ENCODE results near the gene KLHL13. TPM values are rescaled to one million over a fixed set of nuclear protein-coding genes. Genes with fewer than 3 reads are reported as not detected.

Gene KLHL13
- polyA plus RNA-seq, 1 donor (not counting 4 experiments of a cell fraction or from before 2014, with no cell fraction given), result 4.9 TPM

GRCh38 chrX:118049713-118050112, 66.9 kb downstream of the KLHL13 start:
- H4K20me1 ChIP-seq (ENCODE audit: control insufficient read depth, extremely low read depth, insufficient read depth, low read length), result no peaks in the 10 kb centered on the region
- FAIRE-seq (no peak), DNase-seq (ENCODE audit: low read depth, low spot score) (no peak)
- dilution Hi-C loops (cut with MboI; ENCODE audit: extremely low pct_ligation_motif_present, low sequenced_read_pairs), result no loop called here
- H3K9ac ChIP-seq (ENCODE audit: control insufficient read depth, extremely low read depth, insufficient read depth, low read length), result no peak overlapping the region
- no peaks in the 10 kb centered on the region for H3K9me3 ChIP-seq (ENCODE audit: control insufficient read depth, low read depth, low read length)
- no peak overlapping the region for H3K27ac ChIP-seq (ENCODE audit: control insufficient read depth, insufficient read depth, low read length)
- H3K4me1 ChIP-seq (ENCODE audit: control insufficient read depth, extremely low read depth, insufficient read depth, low read length), result peaks cover 4% of the 10 kb centered on the region
- H3K36me3 ChIP-seq (ENCODE audit: control insufficient read depth in 2 of 2, extremely low read depth in 1 of 2, insufficient read depth in 2 of 2, low read length in 2 of 2), result no peaks in the 10 kb centered on the region
- TF ChIP-seq CTCF (optimal IDR thresholded peaks at IDR 0.05 in 1 of 3, IDR thresholded peaks at IDR 0.05 in 1 of 3, conservative IDR thresholded peaks at IDR 0.05 in 1 of 3; ENCODE audit: extremely low read depth in 1 of 3, insufficient read depth in 2 of 3, low read length in 3 of 3), result no peak
- TF ChIP-seq EZH2 (IDR thresholded peaks at IDR 0.05; ENCODE audit: low read length), result no peak
- no peak overlapping the region for H3K4me2 ChIP-seq (ENCODE audit: control insufficient read depth, extremely low read depth, insufficient read depth, low read depth, low read length)
- no peaks in the 10 kb centered on the region for H3K9me1 ChIP-seq (ENCODE audit: control insufficient read depth, extremely low read depth, insufficient read depth, low read length)
- H2AFZ ChIP-seq (ENCODE audit: control insufficient read depth, low read length), result no peak overlapping the region
- no peaks in the 10 kb centered on the region for H3K27me3 ChIP-seq (ENCODE audit: control insufficient read depth, extremely low read depth, insufficient read depth, low read length)
- no peak overlapping the region for H3K4me3 ChIP-seq (ENCODE audit: control insufficient read depth in 2 of 3, extremely low read depth in 1 of 3, insufficient read depth in 2 of 3, low read depth in 1 of 3, low read length in 3 of 3)
- no peaks in the 10 kb centered on the region for H3K79me2 ChIP-seq (ENCODE audit: control insufficient read depth, insufficient read depth, low read length)

- no peaks in the 10 kb centered on the region for H3K36me3 ChIP-seq (ENCODE audit: control insufficient read depth in 2 of 2, extremely low read depth in 1 of 2, insufficient read depth in 2 of 2, low read length in 2 of 2)
- no peak for DNase-seq (ENCODE audit: low read depth, low spot score)
- H2AFZ ChIP-seq (ENCODE audit: control insufficient read depth, low read length), result no peak overlapping the region
- peaks cover 4% of the 10 kb centered on the region for H3K4me1 ChIP-seq (ENCODE audit: control insufficient read depth, extremely low read depth, insufficient read depth, low read length)
- no peaks in the 10 kb centered on the region for H3K9me3 ChIP-seq (ENCODE audit: control insufficient read depth, low read depth, low read length)
- H4K20me1 ChIP-seq (ENCODE audit: control insufficient read depth, extremely low read depth, insufficient read depth, low read length), result no peaks in the 10 kb centered on the region
- FAIRE-seq, result no peak
- H3K9ac ChIP-seq (ENCODE audit: control insufficient read depth, extremely low read depth, insufficient read depth, low read length), result no peak overlapping the region
- H3K4me2 ChIP-seq (ENCODE audit: control insufficient read depth, extremely low read depth, insufficient read depth, low read depth, low read length), result no peak overlapping the region
- H3K79me2 ChIP-seq (ENCODE audit: control insufficient read depth, insufficient read depth, low read length), result no peaks in the 10 kb centered on the region
- H3K27ac ChIP-seq (ENCODE audit: control insufficient read depth, insufficient read depth, low read length), result no peak overlapping the region
- no peaks in the 10 kb centered on the region for H3K27me3 ChIP-seq (ENCODE audit: control insufficient read depth, extremely low read depth, insufficient read depth, low read length)
- no peak overlapping the region for H3K4me3 ChIP-seq (ENCODE audit: control insufficient read depth in 2 of 3, extremely low read depth in 1 of 3, insufficient read depth in 2 of 3, low read depth in 1 of 3, low read length in 3 of 3)
- H3K9me1 ChIP-seq (ENCODE audit: control insufficient read depth, extremely low read depth, insufficient read depth, low read length), result no peaks in the 10 kb centered on the region
- dilution Hi-C loops (cut with MboI; ENCODE audit: extremely low pct_ligation_motif_present, low sequenced_read_pairs), result no loop called here
- TF ChIP-seq EZH2 (IDR thresholded peaks at IDR 0.05; ENCODE audit: low read length), result no peak
- TF ChIP-seq CTCF (optimal IDR thresholded peaks at IDR 0.05 in 1 of 3, IDR thresholded peaks at IDR 0.05 in 1 of 3, conservative IDR thresholded peaks at IDR 0.05 in 1 of 3; ENCODE audit: extremely low read depth in 1 of 3, insufficient read depth in 2 of 3, low read length in 3 of 3), result no peak
These were observed 69.0 kb downstream of the KLHL13 start for GRCh38 chrX:118047446-118048186.
